Measurements from ENCODE around the gene FNDC10.
"Not testable (repeated sequence)": the region's sequence is repeated elsewhere in the genome, so short reads cannot be mapped to it uniquely, and the experiment has no call there.

FNDC10 gene

DNA sequence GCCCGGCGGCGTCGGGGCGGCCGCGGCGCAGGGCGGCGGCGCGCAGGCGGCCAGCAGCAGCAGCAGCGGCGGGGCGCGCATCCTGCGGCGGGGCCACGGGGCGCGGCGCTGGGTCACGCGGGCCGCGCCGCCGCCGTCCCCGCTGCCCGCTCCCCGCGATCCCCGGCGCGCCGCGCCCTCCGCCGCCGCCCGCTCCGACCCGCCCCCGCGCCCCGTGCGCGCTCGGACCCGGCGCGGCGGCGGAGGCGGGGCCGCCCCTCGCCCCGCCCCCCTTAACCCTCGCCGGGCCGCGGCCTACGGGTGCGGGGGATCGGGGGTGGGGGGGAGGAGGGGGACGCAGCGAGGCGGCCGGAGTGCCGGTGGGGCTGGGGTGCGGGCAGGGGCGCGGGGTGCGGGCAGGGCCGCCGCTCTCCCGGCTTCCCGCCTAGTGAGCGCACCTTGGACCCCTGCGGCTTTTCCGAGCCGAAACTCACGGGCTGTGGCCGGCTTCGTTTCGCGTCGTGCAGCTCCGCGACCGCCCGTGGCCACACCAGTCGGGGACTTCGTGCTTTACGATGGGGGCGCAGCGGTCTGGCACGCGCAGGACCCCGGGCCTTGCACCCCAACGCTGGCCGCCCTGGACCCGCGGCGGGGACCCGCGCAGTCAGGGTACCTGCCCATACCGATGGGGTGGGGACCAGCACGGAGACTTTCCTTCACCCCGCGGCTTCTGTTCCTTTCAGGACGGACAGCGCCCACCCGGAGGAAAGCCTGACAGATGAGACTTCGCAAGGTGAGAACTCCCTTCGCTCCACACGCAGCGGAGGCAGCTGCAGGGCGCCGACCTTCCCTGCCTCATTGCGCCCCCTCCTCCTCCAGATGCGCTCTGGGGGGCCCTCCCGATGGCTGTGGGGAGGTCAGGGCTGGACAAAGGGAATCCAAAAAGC is at the start of gene FNDC10:
FNDC10 (minus strand) TSS at position 201 of the 926 bp plus-strand sequence; CDS start at position 81, 120 bp downstream.
- no peak for DNase-seq

DNA sequence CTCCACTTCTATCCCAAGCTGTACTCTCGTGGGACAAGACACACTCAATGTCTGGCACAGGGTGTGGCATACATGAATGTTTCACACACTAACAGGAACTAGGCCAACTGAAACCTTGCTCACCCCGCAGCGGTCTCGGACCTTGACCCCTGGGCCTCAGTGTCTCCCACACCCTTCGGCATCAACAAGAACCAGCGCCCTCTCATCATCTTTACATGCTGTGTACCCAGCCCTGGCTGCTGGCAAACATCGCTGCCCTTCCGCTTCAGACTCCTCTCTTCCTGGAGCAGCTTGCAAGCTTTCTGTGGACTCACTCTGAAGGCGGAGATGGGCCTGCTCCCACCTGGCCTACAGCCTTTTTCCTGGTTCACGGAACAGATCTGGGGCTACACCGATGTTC is 48.3 kb upstream of the FNDC10 start:
- not testable (repeated sequence) for DNase-seq

DNA sequence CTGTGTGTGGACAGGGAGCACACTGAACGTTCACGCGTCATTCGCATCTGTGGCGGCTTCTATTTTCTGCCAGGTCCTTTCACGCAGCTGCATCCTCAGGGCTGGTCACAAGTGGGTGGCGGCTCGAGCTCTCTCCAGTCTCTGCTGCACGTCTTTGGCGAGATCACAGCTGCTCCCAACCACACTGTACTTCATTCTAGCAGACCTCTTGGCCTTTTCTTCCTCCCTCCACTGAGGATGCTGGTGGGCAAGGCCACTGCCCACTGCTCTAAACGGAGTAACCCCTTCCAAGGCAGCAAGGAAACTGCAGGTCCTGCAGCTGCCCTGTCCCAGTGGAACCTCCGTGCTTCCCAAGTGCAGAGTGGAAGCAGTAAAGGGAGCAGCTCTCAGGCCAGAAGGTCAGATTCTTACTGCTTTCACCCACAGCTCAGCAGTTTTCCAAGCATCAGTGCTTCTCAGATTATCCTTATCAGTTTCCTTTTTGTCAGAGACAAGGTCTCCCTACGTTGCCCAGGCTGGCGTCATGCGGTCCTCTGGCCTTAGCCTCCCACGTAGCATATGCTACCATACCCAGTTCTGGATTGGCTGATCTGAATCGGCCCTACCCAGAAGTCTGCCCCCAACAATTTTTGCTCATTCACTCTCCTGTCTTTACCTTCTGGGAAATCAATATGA is 47.8 kb upstream of the FNDC10 start:
- DNase-seq: not testable (repeated sequence)

GRCh38 chr1:1646326-1646725 is 46.4 kb upstream of the FNDC10 start:
- DNase-seq: not testable (repeated sequence)

DNA sequence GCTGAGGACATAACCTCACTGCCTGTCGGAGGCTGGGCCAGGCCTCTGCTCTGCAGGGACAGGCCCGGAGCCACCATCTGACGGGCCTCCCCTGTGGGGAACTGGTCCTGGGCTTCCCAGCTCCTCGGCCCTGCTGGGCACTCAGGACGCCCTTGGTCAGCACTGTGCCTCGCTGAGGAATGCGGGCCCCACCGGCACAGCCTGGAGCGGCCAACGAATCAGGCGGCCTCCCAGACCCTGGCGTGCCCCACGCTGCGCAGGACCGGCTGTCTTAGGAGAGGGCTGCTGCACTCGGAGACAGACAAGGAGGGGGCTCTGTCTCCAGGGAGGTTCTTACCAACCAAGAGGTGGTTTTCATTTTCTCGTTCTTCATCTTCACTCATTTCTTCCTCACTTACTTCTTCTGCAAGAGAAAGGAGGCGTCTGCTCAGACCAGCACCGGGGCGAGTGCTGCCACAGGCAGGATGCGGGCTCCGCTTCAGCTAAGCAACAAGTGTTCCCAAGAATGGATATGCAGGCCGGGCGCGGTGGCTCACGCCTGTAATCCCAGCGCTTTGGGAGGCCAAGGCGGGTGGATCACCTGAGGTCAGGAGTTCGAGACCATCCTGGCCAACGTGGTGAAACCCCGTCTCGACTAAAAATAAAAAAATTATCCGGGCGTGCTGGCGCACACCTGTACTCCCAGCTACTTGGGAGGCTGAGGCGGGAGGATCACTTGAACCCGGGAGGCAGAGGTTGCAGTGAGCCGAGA is 41.0 kb upstream of the FNDC10 start:
- not testable (repeated sequence) for DNase-seq

GRCh38 chr1:1640081-1640480 is 40.1 kb upstream of the FNDC10 start:
- DNase-seq: not testable (repeated sequence)

GRCh38 chr1:1639368-1639767 is 39.4 kb upstream of the FNDC10 start:
- not testable (repeated sequence) for DNase-seq

GRCh38 chr1:1638528-1638927 is 38.6 kb upstream of the FNDC10 start:
- DNase-seq: not testable (repeated sequence)

GRCh38 chr1:1637479-1637875 is 37.5 kb upstream of the FNDC10 start:
- DNase-seq: not testable (repeated sequence)

- not testable (repeated sequence) for DNase-seq
These were observed 36.9 kb upstream of the FNDC10 start for GRCh38 chr1:1636621-1637478.

- DNase-seq: not testable (repeated sequence)
These were observed 34.7 kb upstream of the FNDC10 start for GRCh38 chr1:1634613-1635012.

- not testable (repeated sequence) for DNase-seq
These were observed 33.5 kb upstream of the FNDC10 start for GRCh38 chr1:1633409-1633808.

DNA sequence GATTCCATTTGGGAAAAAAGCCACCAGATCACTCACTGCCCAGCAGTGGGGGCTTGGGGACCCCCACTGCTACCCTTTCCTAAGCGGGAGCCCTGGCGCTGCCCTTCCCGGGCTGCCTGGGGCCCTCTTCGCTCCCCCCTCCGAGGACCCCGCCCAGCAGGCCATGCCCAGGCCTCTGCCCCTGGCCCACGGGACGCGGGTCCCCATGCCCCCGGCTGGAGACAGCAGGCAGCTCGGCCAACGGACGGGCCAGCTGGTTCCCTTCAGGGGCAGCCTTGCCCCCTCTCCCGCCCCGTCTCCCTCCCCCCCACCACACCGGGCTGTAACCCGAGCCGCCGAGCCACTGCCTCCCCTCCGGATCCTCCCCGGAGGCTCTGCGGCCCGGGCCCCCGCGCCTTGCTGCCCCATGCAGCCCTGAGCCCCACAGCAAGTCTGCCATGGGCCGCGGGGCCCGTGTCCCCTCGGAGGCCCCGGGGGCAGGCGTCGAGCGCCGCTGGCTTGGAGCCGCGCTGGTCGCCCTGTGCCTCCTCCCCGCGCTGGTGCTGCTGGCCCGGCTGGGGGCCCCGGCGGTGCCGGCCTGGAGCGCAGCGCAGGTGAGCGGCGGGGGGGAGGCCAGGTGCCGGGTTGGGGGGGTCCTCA is 32.0 kb upstream of the FNDC10 start, which contains the start of gene MMP23B:
MMP23B (plus strand) TSS at position 392 of the 639 bp plus-strand sequence; CDS start at position 438, 46 bp downstream.
- DNase-seq: no peak

DNA sequence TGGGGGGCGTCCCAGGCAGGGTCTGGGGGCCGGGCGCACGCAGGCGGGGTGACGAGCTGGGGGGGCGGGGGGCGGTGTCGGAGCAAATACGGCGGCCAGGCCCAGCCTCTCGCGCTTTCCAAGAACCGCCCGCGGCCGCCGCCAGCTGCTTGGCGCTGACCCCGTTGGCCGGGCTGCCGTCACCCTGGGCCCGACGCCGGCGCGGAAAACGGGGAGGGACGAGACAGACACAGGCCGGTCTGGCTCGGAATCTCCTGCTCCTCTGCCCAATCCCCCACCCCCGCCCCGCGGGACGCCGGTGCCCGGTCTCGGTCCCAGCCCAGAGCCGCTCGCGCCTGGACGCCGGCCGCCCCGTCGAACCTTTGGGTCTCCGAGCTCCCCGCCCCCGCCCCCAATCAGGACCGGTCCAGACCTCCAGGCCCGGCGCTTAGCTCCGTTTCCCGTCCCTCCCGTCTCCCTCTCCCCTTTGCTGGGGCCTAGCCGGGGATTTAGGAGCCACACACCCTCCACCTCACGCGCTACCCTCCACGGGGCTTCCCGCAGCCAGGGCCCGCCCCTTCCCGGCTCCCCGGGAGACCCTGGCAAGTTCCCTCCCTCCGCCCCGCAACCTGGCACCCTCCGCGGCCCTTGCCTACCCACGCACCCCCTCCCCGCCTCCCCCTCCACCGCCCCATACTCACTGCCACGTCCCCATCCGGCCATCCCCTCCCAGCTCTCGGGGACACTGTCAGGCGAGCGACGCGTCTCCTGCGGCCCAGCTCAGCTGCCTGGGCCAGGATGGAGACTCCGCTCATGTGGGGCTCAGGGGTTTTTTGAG is 31.2 kb upstream of the FNDC10 start:
- DNase-seq: no peak

DNA sequence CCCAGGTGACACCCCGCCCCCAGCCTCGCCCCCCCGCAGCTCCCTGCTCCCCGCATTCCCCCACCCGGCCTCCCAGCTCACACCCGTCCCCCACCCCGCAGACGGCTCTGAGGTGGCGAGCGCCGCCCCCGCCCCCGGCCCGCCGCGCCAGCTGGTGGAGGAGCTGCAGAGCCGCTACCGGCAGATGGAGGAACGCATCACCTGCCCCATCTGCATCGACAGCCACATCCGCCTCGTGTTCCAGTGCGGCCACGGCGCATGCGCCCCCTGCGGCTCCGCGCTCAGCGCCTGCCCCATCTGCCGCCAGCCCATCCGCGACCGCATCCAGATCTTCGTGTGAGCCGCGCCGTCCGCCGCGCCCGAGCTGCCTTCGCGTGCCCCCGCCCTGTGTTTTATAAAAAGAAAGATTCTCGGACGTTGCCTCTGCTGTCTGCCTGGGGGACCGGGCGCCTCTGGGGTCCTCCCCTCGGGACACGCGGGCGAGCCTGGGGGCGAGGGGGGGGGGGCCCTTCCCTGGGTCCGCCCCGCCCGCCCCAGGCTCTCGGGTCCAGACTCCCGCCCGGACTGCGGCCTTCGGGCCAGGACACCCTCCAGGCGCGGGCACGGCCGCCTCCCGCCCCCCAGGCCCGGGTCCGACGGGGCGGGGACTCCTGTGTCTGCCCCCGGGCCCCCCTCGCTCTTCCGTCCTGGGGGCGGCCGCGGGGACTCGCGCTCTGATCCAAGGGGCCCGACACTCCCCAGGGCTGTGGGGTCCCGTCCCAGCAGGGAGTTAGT is 30.4 kb upstream of the FNDC10 start:
- DNase-seq: peak; percentile 35

DNA sequence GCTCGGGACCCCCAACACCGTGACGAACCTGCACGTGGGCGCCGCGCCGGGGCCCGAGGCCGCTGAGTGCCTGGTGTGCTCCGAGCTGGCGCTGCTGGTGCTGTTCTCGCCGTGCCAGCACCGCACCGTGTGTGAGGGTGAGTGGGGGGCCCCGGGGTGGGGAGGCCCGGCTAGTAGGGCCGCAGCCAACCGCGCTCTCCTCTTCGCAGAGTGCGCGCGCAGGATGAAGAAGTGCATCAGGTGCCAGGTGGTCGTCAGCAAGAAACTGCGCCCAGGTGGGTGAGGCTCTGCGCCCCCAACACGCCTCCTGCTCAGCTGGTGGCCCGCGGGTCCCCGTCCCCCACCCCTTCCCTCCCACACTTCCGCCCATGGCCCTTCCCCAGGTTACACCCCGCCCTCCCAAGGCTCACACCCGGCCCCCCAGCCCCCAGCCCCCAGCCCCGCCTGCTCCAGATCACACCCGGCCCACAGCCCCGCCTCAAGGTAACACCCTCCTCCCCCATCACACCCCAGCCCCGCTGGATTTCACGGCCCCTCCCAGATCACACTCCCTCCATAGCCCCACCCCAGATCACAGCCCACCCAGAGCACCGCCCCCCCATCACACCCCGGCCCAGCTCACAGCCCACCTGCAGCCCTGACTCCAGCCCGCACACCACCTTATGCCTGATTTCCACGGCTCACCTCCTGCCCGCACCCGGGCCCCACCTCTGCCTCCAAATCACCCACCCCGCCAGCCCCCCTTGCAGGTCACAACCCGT is 29.7 kb upstream of the FNDC10 start:
- DNase-seq: no peak

GRCh38 chr1:1628754-1629429 is 29.0 kb upstream of the FNDC10 start:
- DNase-seq: no peak
